DMS153 (cell line): ENCODE data around the gene EDNRA.

Experiments
- DNase-seq: peaks from one replicate; lab custom pipeline; 2025; lab: John Stamatoyannopoulos, UW

The EDNRA gene

GRCh38 chr4:147542229-147542990, 61.5 kb downstream of the EDNRA start:
- no peak for DNase-seq

- DNase-seq: no peak
Measured at GRCh38 chr4:147543034-147543433, 62.1 kb downstream of the EDNRA start.

GRCh38 chr4:147546349-147546748, 65.5 kb downstream of the EDNRA start:
- DNase-seq: no peak

- no peak for DNase-seq
Measured at GRCh38 chr4:147547314-147548056, 66.6 kb downstream of the EDNRA start.

- DNase-seq: no peak
Measured at GRCh38 chr4:147548256-147548655, 67.4 kb downstream of the EDNRA start.

GRCh38 chr4:147550626-147551246, 69.8 kb downstream of the EDNRA start:
- no peak for DNase-seq

GRCh38 chr4:147560625-147561024, 79.7 kb downstream of the EDNRA start:
- DNase-seq: no peak

GRCh38 chr4:147566762-147567161, 85.9 kb downstream of the EDNRA start:
- no peak for DNase-seq

GRCh38 chr4:147567276-147567675, 86.4 kb downstream of the EDNRA start:
- DNase-seq: no peak

GRCh38 chr4:147570616-147571015, 89.7 kb downstream of the EDNRA start:
- no peak for DNase-seq

GRCh38 chr4:147571036-147571770, 90.3 kb downstream of the EDNRA start:
- no peak for DNase-seq

- DNase-seq: no peak
Measured at GRCh38 chr4:147576084-147576483, 95.2 kb downstream of the EDNRA start.

GRCh38 chr4:147578051-147578476, 97.2 kb downstream of the EDNRA start:
- no peak for DNase-seq

- no peak for DNase-seq
Measured at GRCh38 chr4:147578593-147578992, 97.7 kb downstream of the EDNRA start.

- no peak for DNase-seq
Measured at GRCh38 chr4:147580396-147580795, 99.5 kb downstream of the EDNRA start.

GRCh38 chr4:147581606-147582350, 100.9 kb downstream of the EDNRA start:
- no peak for DNase-seq

GRCh38 chr4:147582386-147583060, 101.6 kb downstream of the EDNRA start:
- no peak for DNase-seq

GRCh38 chr4:147583876-147584275, 103.0 kb downstream of the EDNRA start:
- no peak for DNase-seq

GRCh38 chr4:147586032-147586431, 105.1 kb downstream of the EDNRA start:
- no peak for DNase-seq

- DNase-seq: no peak
Measured at GRCh38 chr4:147586637-147587036, 105.7 kb downstream of the EDNRA start.

GRCh38 chr4:147587041-147587440, 106.1 kb downstream of the EDNRA start:
- no peak for DNase-seq
